MM.1S (cell line): Measurements from ENCODE around the gene GRIK2.

Experiments used
- CTCF ChIP-seq: fragments of 300-600 bp; sonication (generic); IDR thresholded peaks from 2 replicates; pipeline ENCODE4 v1.5.1; 2016; ENCODE audit warnings: antibody characterized with exemption, low read length, mixed read lengths
- EZH2 ChIP-seq: fragments of 300-600 bp; sonication (generic); optimal IDR thresholded peaks from 2 replicates; pipeline ENCODE3; 2017; ENCODE audit warnings: low read depth, mild to moderate bottlenecking, antibody characterized with exemption, low read length, mixed read lengths
- EZH2phosphoT487 ChIP-seq: fragments of 300-600 bp; sonication (generic); IDR thresholded peaks from 2 replicates; pipeline ENCODE4 v1.6.1; 2018; ENCODE audit warnings: antibody characterized with exemption, low read length

- TF ChIP-seq CTCF (no peak), EZH2phosphoT487 (no peak), EZH2 (no peak)
Observed at GRCh38 chr6:101816716-101817115, 423.2 kb downstream of the GRIK2 start.
